Fibroblast of villous mesenchyme (primary cell): ENCODE results near the gene GRIN3B. TPM values are rescaled to one million over a fixed set of nuclear protein-coding genes. Genes with fewer than 3 reads are reported as not detected.

Experiments
- DNase-seq: peaks from one replicate; pipeline ENCODE4 v3.0.0-alpha.2; 2010; ENCODE audit warnings: low read depth
- H3K4me3 ChIP-seq: 2 replicates; pipeline ENCODE4 v1.5.1; 2011; ENCODE audit warnings: low read depth, mild to moderate bottlenecking, low read length
- CTCF ChIP-seq: IDR thresholded peaks from 2 replicates; pipeline ENCODE4 v1.5.1; 2012; ENCODE audit warnings: low read depth, mild to moderate bottlenecking, low read length; ENCODE audit not compliant: insufficient read depth
- total RNA-seq: library from RNA; depleted of rRNA; stranded (reverse); fragments of >200 nt; gene quantifications from 2 replicates; pipeline ENCODE4 v1.2.3, GENCODE V29; 2012

The GRIN3B gene
- total RNA-seq, 1 donor, result under 0.01 TPM

- DNase-seq, result no peak
- H3K4me3 ChIP-seq, result no peak overlapping the region
- TF ChIP-seq CTCF, result no peak
Measured at GRCh38 chr19:966485-967088, 33.6 kb upstream of the GRIN3B start.

- DNase-seq, result peak; percentile 28
- H3K4me3 ChIP-seq, result no peak overlapping the region
Measured at GRCh38 chr19:970695-971094, 29.5 kb upstream of the GRIN3B start.

DNA sequence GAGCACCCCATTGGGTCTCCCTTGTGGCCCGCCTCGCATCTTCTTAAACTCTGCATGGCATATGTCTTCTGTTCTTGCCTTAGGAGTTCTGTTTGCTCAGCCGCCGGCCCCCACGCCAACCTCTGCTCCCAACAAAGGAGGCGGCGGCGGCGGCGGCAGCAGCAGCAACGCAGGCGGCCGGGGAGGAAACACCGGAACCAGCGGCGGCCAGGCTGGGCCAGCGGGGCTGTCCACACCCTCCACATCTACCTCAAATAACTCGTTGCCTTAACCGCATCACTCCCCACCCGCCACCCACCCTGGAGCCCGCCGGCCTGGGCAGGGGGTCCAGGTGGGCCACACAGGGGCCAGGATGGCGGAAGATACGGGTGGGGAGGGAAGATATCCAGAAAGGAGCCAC lies 28.4 kb upstream of the GRIN3B start:
- H3K4me3 ChIP-seq, result no peak overlapping the region
- no peak for TF ChIP-seq CTCF
- DNase-seq, result no peak

More at GRCh38 chr19:970695-971094, 29.5 kb upstream of the GRIN3B start:
- TF ChIP-seq CTCF, result peak; percentile 69

GRCh38 chr19:972281-972680 lies 27.9 kb upstream of the GRIN3B start:
- no peak overlapping the region for H3K4me3 ChIP-seq
- TF ChIP-seq CTCF, result no peak
- DNase-seq, result no peak

GRCh38 chr19:973726-974563 lies 26.3 kb upstream of the GRIN3B start:
- no peak for TF ChIP-seq CTCF
- H3K4me3 ChIP-seq, result no peak overlapping the region
- no peak for DNase-seq

GRCh38 chr19:974564-975257 lies 25.5 kb upstream of the GRIN3B start:
- TF ChIP-seq CTCF, result no peak
- no peak overlapping the region for H3K4me3 ChIP-seq
- DNase-seq, result no peak
